Ishikawa (cell line): ENCODE results near the gene TRIM59.

Experiments
- CREB1 ChIP-seq: IDR thresholded peaks from 2 replicates; pipeline ENCODE4 v1.6.1; 2012; ENCODE audit warnings: low read depth
- EGR1 ChIP-seq: IDR thresholded peaks from 2 replicates; pipeline ENCODE4 v1.6.1; 2012
- FOXM1 ChIP-seq: IDR thresholded peaks from 2 replicates; pipeline ENCODE4 v1.6.1; 2012; ENCODE audit warnings: low read depth, borderline replicate concordance
- RAD21 ChIP-seq: IDR thresholded peaks from 2 replicates; pipeline ENCODE4 v1.6.1; 2012; ENCODE audit warnings: low read depth
- REST ChIP-seq: IDR thresholded peaks from 2 replicates; pipeline ENCODE4 v1.6.1; 2012; ENCODE audit warnings: low read depth, mild to moderate bottlenecking
- TAF1 ChIP-seq: IDR thresholded peaks from 2 replicates; pipeline ENCODE4 v1.6.1; 2012; ENCODE audit warnings: low read depth, mild to moderate bottlenecking
- YY1 ChIP-seq: IDR thresholded peaks from 2 replicates; pipeline ENCODE4 v1.6.1; 2012; ENCODE audit warnings: low read depth
- ZBTB7A ChIP-seq: IDR thresholded peaks from 2 replicates; pipeline ENCODE4 v1.6.1; 2012; ENCODE audit warnings: low read depth
- TF ChIP-seq, protein P1 (sequence below): IDR thresholded peaks from 2 replicates; pipeline ENCODE4 v1.6.1; 2012

GRCh38 chr3:160448845-160449635, 546 bp downstream of the TRIM59 start:
- TF ChIP-seq YY1: 0 out of 2 replicates have a peak, but pooled peaks have one; percentile 16
- no peak for TF ChIP-seq REST
- no peak for TF ChIP-seq EGR1
- TF ChIP-seq TAF1: peak; percentile 69
- no peak for TF ChIP-seq FOXM1
- TF ChIP-seq RAD21: no peak
- TF ChIP-seq, protein P1, sequence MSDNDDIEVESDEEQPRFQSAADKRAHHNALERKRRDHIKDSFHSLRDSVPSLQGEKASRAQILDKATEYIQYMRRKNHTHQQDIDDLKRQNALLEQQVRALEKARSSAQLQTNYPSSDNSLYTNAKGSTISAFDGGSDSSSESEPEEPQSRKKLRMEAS: no peak
- no peak for TF ChIP-seq ZBTB7A
- no peak for TF ChIP-seq CREB1
